BE2C (cell line): ENCODE measurements around the gene TCOF1.

Source experiments
- DNase-seq: peaks from one replicate; pipeline ENCODE4 v3.0.0-alpha.2; 2020
- H3K27me3 ChIP-seq: fragments of 250-450 bp; sonication (Bioruptor Pico); 2 replicates; pipeline ENCODE4 v1.5.1; 2020; ENCODE audit warnings: mild to moderate bottlenecking
- H3K36me3 ChIP-seq: fragments of 250-450 bp; sonication (Bioruptor Pico); 2 replicates; pipeline ENCODE4 v1.5.1; 2020; ENCODE audit warnings: mild to moderate bottlenecking
- H3K4me1 ChIP-seq: fragments of 250-450 bp; sonication (Bioruptor Pico); 2 replicates; pipeline ENCODE4 v1.5.1; 2020
- H3K4me3 ChIP-seq: 2 replicates; pipeline ENCODE4 v1.5.1; 2011; ENCODE audit warnings: low read depth, low read length
- H3K9me3 ChIP-seq: fragments of 250-450 bp; sonication (Bioruptor Pico); 2 replicates; pipeline ENCODE4 v1.5.1; 2020
- CTCF ChIP-seq: IDR thresholded peaks from 2 replicates; pipeline ENCODE4 v1.5.1; 2012; ENCODE audit warnings: mild to moderate bottlenecking, low read depth, low read length

TCOF1 gene

GRCh38 chr5:150312518-150312917 is 45.0 kb upstream of the TCOF1 start:
- H3K9me3 ChIP-seq = no peaks in the 10 kb centered on the region
- no peak overlapping the region for H3K4me3 ChIP-seq
- TF ChIP-seq CTCF = no peak
- no peaks in the 10 kb centered on the region for H3K27me3 ChIP-seq
- H3K36me3 ChIP-seq = no peaks in the 10 kb centered on the region
- DNase-seq = no peak
- peaks cover 25% of the 10 kb centered on the region for H3K4me1 ChIP-seq

DNA sequence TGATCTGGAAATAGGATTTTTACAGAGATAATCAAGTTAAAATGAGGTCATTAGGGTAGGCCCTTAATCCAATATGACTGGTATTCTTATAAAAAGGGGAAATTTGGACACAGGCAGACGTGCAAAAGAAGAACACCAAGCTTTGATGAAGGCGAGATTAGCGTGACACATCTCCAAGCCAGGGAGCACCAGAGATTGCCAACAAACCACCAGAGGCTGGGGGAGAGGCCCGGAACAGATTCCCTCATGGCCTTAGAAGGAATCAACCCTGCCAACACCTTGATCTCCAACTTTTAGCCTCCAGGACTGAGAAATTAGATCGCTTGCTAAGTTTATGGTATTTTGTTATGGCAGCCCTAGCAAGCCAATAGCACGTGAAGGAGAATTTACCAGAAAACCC is 44.0 kb upstream of the TCOF1 start:
- no peak for DNase-seq
- Histone ChIP-seq H3K4me1 (peaks cover 35% of the 10 kb centered on the region), H3K9me3 (no peaks in the 10 kb centered on the region), H3K36me3 (no peaks in the 10 kb centered on the region), H3K27me3 (no peaks in the 10 kb centered on the region), H3K4me3 (no peak overlapping the region)
- no peak for TF ChIP-seq CTCF

- no peaks in the 10 kb centered on the region for H3K27me3 ChIP-seq
- DNase-seq = no peak
- TF ChIP-seq CTCF = no peak
- no peaks in the 10 kb centered on the region for H3K9me3 ChIP-seq
- H3K4me1 ChIP-seq = peaks cover 40% of the 10 kb centered on the region
- H3K4me3 ChIP-seq = no peak overlapping the region
- no peaks in the 10 kb centered on the region for H3K36me3 ChIP-seq
Observed at GRCh38 chr5:150313921-150314716, 43.4 kb upstream of the TCOF1 start.

DNA sequence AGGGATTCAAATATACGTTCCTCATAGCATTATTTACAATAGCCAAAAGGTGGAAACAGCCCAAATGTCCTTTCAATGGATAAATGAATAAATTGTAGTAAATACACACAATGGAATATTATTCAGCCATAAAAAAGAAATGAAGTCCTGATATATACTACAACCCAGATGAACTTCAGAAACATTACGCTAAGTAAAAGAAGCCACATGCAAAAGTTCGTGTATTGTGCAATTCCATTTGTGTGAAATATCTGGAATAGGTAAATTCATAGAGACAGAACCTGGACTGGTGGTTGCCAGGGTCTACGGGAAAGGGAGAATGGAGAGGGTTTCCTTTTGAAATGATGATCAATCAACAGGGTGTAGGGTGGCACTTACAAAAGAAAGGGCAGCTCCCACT is 42.3 kb upstream of the TCOF1 start:
- Histone ChIP-seq H3K27me3 (no peaks in the 10 kb centered on the region), H3K4me1 (peaks cover 40% of the 10 kb centered on the region), H3K9me3 (no peaks in the 10 kb centered on the region), H3K36me3 (no peaks in the 10 kb centered on the region), H3K4me3 (no peak overlapping the region)
- no peak for TF ChIP-seq CTCF
- no peak for DNase-seq

- no peaks in the 10 kb centered on the region for H3K36me3 ChIP-seq
- TF ChIP-seq CTCF = no peak
- H3K4me3 ChIP-seq = no peak overlapping the region
- no peaks in the 10 kb centered on the region for H3K27me3 ChIP-seq
- no peaks in the 10 kb centered on the region for H3K9me3 ChIP-seq
- peaks cover 40% of the 10 kb centered on the region for H3K4me1 ChIP-seq
- no peak for DNase-seq
Observed at GRCh38 chr5:150316320-150316719, 41.2 kb upstream of the TCOF1 start.
